KMS-11 (cell line): Measurements from ENCODE around the gene BIRC7.

ENCODE experiments used
- H2AFZ ChIP-seq: fragments of 200-600 bp; sonication (generic); 2 replicates; pipeline ENCODE4 v1.6.1; 2016; ENCODE audit warnings: antibody characterized with exemption, mixed run types, low read depth
- H3K27ac ChIP-seq: fragments of 200-600 bp; sonication (generic); 2 replicates; pipeline ENCODE4 v1.6.1; 2016; ENCODE audit warnings: mild to moderate bottlenecking, mixed run types
- H3K27me3 ChIP-seq: fragments of 200-600 bp; sonication (generic); 2 replicates; pipeline ENCODE4 v1.6.1; 2017; ENCODE audit warnings: mild to moderate bottlenecking, low read depth, mixed run types, moderate library complexity; ENCODE audit not compliant: insufficient read depth
- H3K36me3 ChIP-seq: fragments of 200-600 bp; sonication (generic); 2 replicates; pipeline ENCODE4 v1.6.1; 2017; ENCODE audit warnings: mild to moderate bottlenecking, mixed run types; ENCODE audit not compliant: insufficient read depth
- H3K4me1 ChIP-seq: fragments of 200-600 bp; sonication (generic); 2 replicates; pipeline ENCODE4 v1.6.1; 2016; ENCODE audit warnings: mild to moderate bottlenecking, low read depth, mixed run types; ENCODE audit not compliant: poor library complexity, severe bottlenecking
- H3K4me2 ChIP-seq: fragments of 200-600 bp; sonication (generic); 2 replicates; pipeline ENCODE4 v1.7.0; 2016; ENCODE audit warnings: mild to moderate bottlenecking, mixed run types
- H3K4me3 ChIP-seq: fragments of 200-600 bp; sonication (generic); IDR thresholded peaks from 2 replicates; pipeline ENCODE4 v1.6.1; 2017; ENCODE audit warnings: low read depth, low read length, mixed read lengths; ENCODE audit not compliant: insufficient read depth
- H3K79me2 ChIP-seq: fragments of 200-600 bp; sonication (generic); 2 replicates; pipeline ENCODE4 v1.6.1; 2016; ENCODE audit warnings: low read depth, mixed run types; ENCODE audit not compliant: insufficient read depth
- H3K9ac ChIP-seq: fragments of 200-600 bp; sonication (generic); 2 replicates; pipeline ENCODE4 v1.6.1; 2016; ENCODE audit warnings: mild to moderate bottlenecking, mixed run types
- H4K20me1 ChIP-seq: fragments of 200-600 bp; sonication (generic); 2 replicates; pipeline ENCODE4 v1.6.1; 2016; ENCODE audit warnings: mild to moderate bottlenecking, mixed run types; ENCODE audit not compliant: insufficient read depth
- CTCF ChIP-seq: fragments of 200-600 bp; sonication (generic); conservative IDR thresholded peaks from 2 replicates; pipeline ENCODE4 v1.6.1; 2017; ENCODE audit warnings: low read depth, mild to moderate bottlenecking, antibody characterized with exemption, low read length, moderate library complexity, mixed read lengths

The BIRC7 gene

GRCh38 chr20:63212792-63213191, 22.9 kb upstream of the BIRC7 start:
- Histone ChIP-seq H2AFZ (no peak overlapping the region), H3K4me1 (peaks cover 67% of the 10 kb centered on the region), H3K4me2 (no peak overlapping the region), H3K4me3 (no peak overlapping the region), H3K27me3 (no peaks in the 10 kb centered on the region; the same call in 1 of the 2 replicates), H3K79me2 (peaks cover 78% of the 10 kb centered on the region), H4K20me1 (peaks cover 15% of the 10 kb centered on the region), H3K9ac (no peak overlapping the region), H3K27ac (no peak overlapping the region), H3K36me3 (peaks cover 19% of the 10 kb centered on the region)
- no peak for TF ChIP-seq CTCF

GRCh38 chr20:63214514-63214913, 21.2 kb upstream of the BIRC7 start:
- peaks cover 62% of the 10 kb centered on the region for H3K79me2 ChIP-seq
- no peak overlapping the region for H3K4me3 ChIP-seq
- H3K27ac ChIP-seq, result no peak overlapping the region
- H3K4me2 ChIP-seq, result peak overlapping the region; percentile 81
- TF ChIP-seq CTCF, result no peak
- peaks cover 14% of the 10 kb centered on the region for H3K36me3 ChIP-seq
- H3K4me1 ChIP-seq, result peaks cover 50% of the 10 kb centered on the region
- H4K20me1 ChIP-seq, result peaks cover 11% of the 10 kb centered on the region; the same call in 1 of the 2 replicates
- no peak overlapping the region for H3K9ac ChIP-seq
- peaks cover 10% of the 10 kb centered on the region for H3K27me3 ChIP-seq
- H2AFZ ChIP-seq, result no peak overlapping the region

GRCh38 chr20:63215101-63216040, 20.3 kb upstream of the BIRC7 start:
- Histone ChIP-seq H3K27ac (peak overlapping the region; percentile 47), H3K4me1 (peaks cover 44% of the 10 kb centered on the region), H3K4me2 (peak overlapping the region; percentile 81), H2AFZ (peak overlapping the region; percentile 38; the same call in 1 of the 2 replicates), H3K4me3 (no peak overlapping the region), H3K27me3 (peaks cover 17% of the 10 kb centered on the region), H3K79me2 (peaks cover 53% of the 10 kb centered on the region), H4K20me1 (peaks cover 3% of the 10 kb centered on the region; the same call in 1 of the 2 replicates), H3K36me3 (peaks cover 10% of the 10 kb centered on the region), H3K9ac (peak overlapping the region; percentile 86)
- TF ChIP-seq CTCF, result no peak; the same call in 1 of the 2 replicates

- H3K4me1 ChIP-seq, result peaks cover 39% of the 10 kb centered on the region
- peak within 1 kb of the TSS; percentile 47 for H3K27ac ChIP-seq
- peak within 1 kb of the TSS; percentile 100 for H3K4me2 ChIP-seq
- no peak for TF ChIP-seq CTCF
- H4K20me1 ChIP-seq, result no peaks in the 10 kb centered on the region
- peak within 1 kb of the TSS; percentile 95 for H2AFZ ChIP-seq
- H3K79me2 ChIP-seq, result peaks cover 45% of the 10 kb centered on the region
- no peak within 1 kb of the TSS for H3K4me3 ChIP-seq
- H3K9ac ChIP-seq, result peak within 1 kb of the TSS; percentile 86
- peaks cover 10% of the 10 kb centered on the region for H3K36me3 ChIP-seq
- H3K27me3 ChIP-seq, result peaks cover 26% of the 10 kb centered on the region
Measured at GRCh38 chr20:63216041-63216848, 19.5 kb upstream of the BIRC7 start, which contains the start of gene YTHDF1. YTHDF1 (minus strand) TSS chr20:63216131; CDS start chr20:63215892, 239 bp downstream.
